Smooth muscle cell of bladder (primary cell): ENCODE results near the gene KDM4B. TPM values are rescaled to one million over a fixed set of nuclear protein-coding genes. Genes with fewer than 3 reads are reported as not detected.

ENCODE experiments used
- total RNA-seq: library from RNA; depleted of rRNA; stranded (reverse); fragments of >200 nt; gene quantifications from 2 replicates; pipeline ENCODE4 v1.2.3, GENCODE V29; 2014

Gene KDM4B
- 10.4 and 17.7 TPM in 2 replicates for total RNA-seq

DNA sequence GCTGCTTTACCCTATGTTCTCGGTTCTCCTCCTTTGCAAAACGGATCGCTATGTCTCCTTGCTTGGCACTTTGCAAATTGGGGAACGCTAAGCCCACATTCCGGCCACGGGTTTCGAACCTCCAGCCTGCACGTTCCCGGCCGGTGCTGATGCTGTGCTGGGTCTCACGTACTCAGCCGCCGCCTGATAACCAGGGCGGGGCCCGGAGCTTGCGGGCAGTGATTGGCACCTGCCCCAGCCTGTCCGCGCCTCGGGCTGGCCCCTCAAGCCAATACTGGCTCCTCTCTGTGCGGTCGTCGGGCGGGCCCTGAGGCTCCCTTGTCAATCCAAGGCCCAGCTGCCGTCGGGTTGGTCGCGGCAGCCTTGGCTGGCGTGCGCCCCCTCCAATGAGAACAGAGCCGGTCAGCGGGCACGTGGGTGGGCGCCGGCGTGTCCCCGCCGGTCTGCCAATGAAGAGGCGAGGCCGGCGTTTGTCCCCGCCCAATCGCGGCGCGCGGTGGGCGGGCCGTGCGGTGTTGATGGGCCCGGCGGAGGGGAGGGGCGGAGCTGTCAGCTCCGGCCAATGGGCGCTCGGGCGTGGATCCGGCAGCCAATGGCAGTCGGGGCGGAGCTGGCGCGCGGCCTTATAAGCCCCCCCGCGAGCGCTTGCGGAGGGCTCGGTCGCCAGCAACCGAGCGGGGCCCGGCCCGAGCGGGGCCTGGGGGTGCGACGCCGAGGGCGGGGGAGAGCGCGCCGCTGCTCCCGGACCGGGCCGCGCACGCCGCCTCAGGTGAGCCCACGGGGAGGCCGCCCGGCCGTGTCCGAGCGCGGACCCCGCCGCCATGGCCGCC lies at the start of gene KDM4B:
Gene KDM4B, plus strand, starts transcription at position 652 of the 830 bp plus-strand sequence. CDS start 63,778 bp downstream, outside the sequence.

Other genes with a start within 250 kb of the KDM4B start
- 18.8 and 23.5 TPM in 2 replicates for gene DPP9, start 245.3 kb upstream of the KDM4B start, total RNA-seq
- gene FEM1A, start 177.4 kb upstream of the KDM4B start, total RNA-seq = 9.0 and 11.8 TPM in 2 replicates
- 1.1 and 1.4 TPM in 2 replicates for gene TICAM1, start 137.4 kb upstream of the KDM4B start, total RNA-seq
- gene PLIN3, start 101.4 kb upstream of the KDM4B start, total RNA-seq = 237 and 246 TPM in 2 replicates
- gene ARRDC5, start 66.2 kb upstream of the KDM4B start, total RNA-seq = not detected in 2 replicates
- gene UHRF1, start 59.6 kb upstream of the KDM4B start, total RNA-seq = 5.8 and 6.2 TPM in 2 replicates